Heart right ventricle (tissue), 16 donors: ENCODE measurements around the gene XYLB. TPM values are rescaled to one million over a fixed set of nuclear protein-coding genes. Genes with fewer than 3 reads are reported as not detected.

ENCODE experiments used
- ATAC-seq, 8 donors: fragments of 200-7000 bp; cut with Tn5 transposase; one replicate each; pipeline ENCODE4 v1.9.1; 2020; ENCODE audit warnings: mild to moderate bottlenecking in 8 of 8, moderate library complexity in 8 of 8, moderate number of reproducible peaks in 1 of 8
- DNase-seq, 2 donors: peaks; one replicate each; pipeline ENCODE4 v3.0.0-alpha.2; 2020
- H3K27ac ChIP-seq, 10 donors: fragments of 200-600 bp; sonication (generic) in 2 of 10; one replicate each; pipeline versions ENCODE4 v1.5.0 to v1.8.0; 2020 to 2022; ENCODE audit warnings: mild to moderate bottlenecking in 3 of 10
- H3K27me3 ChIP-seq, 7 donors: fragments of 200-600 bp; one replicate each; pipeline ENCODE4 v1.8.0; 2021 to 2022; ENCODE audit warnings: mild to moderate bottlenecking in 2 of 7
- H3K36me3 ChIP-seq, 9 donors: fragments of 200-600 bp; sonication (generic) in 1 of 9; one replicate each; pipeline versions ENCODE4 v1.5.0 to v1.8.0; 2020 to 2022; ENCODE audit warnings: mild to moderate bottlenecking in 2 of 9
- H3K4me1 ChIP-seq, 9 donors: fragments of 200-600 bp; sonication (generic) in 1 of 9; one replicate each; pipeline versions ENCODE4 v1.5.0 to v1.8.0; 2020 to 2022; ENCODE audit warnings: mild to moderate bottlenecking in 4 of 9
- H3K4me3 ChIP-seq, 10 donors: fragments of 200-600 bp; sonication (generic) in 2 of 10; one replicate each; pipeline versions ENCODE4 v1.5.0 to v1.8.0; 2020 to 2022; ENCODE audit warnings: mild to moderate bottlenecking in 7 of 10, moderate library complexity in 2 of 10
- H3K9me3 ChIP-seq, 11 donors: fragments of 200-600 bp in 10 of 11; sonication (generic) in 2 of 11; one replicate each; pipeline versions ENCODE4 v1.5.0 to v1.8.0; 2013 to 2022; ENCODE audit warnings: mild to moderate bottlenecking in 2 of 11, control low read depth in 1 of 11, moderate library complexity in 1 of 11
- CTCF ChIP-seq, 9 donors: fragments of 200-600 bp; sonication (generic) in 2 of 9; IDR thresholded peaks; one replicate each; pipeline versions ENCODE4 v1.5.0 to v1.8.0; 2021 to 2022; ENCODE audit warnings: antibody characterized with exemption in 9 of 9, mild to moderate bottlenecking in 5 of 9, moderate library complexity in 1 of 9
- WGBS, 2 donors: extraction: QIAGEN DNeasy Blood & Tissue Kit; methylation state at CpG; one replicate each; pipeline ENCODE4 v1.1.7; 2013; ENCODE audit warnings: inconsistent platforms in 1 of 2; 5-methylcytosine and 5-hydroxymethylcytosine counted together
- intact Hi-C, 10 donors: fragments of 100-400 bp; cut with DNase I; formaldehyde crosslinking; loops; one replicate each; pipeline versions ENCODE4 v1.11.1 to v1.14.2; 2022
- polyA plus RNA-seq, 2 donors: library from polyadenylated mRNA; stranded (reverse); fragments of 200-250 nt; gene quantifications; one replicate each; pipeline ENCODE4 v1.2.3, GENCODE V29; 2013
- total RNA-seq, 10 donors: library from RNA; stranded (reverse); fragmentation: NEBNext Ultra II Directional in 3 of 10; extraction: Animal tissue kit (Norgen Biotek cat#: 25700) in 3 of 10; gene quantifications; one replicate each; pipeline versions ENCODE4 v1.2.1 to v1.2.4, GENCODE V29; 2021 to 2023
- donor health status: Arrhythmogenic right ventricular cardiomyopathy.
- donor health status: ischemic (EF 13 %, LVEDD 7.1; RV severe dilation, severe dysfunction).
- donor health status: healthy with polysubstance abuse.
- donor health status: DM: no; HTN: yes; CAD: no.
- donor health status: DM: no; HTN: no; CAD: no.
- donor health status: ischemic (EF 25% LVEDD 6.9; RV normal size, moderate dysfunction).
- donor health status: ischemic (EF 25% LVEDD 5.7; RV mildly dilated, moderate dysfunction).
- donor health status: healthy.
- donor health status: DM: yes; HTN: yes; CAD: no.
- donor health status: Ischemic cardiomyopathy.
- donor health status: ischemic (EF 35%, LVEDD 5.7; RV mildly dilated, moderate dysfunction).
- donor health status: nonischemic (EF 11% LVEDD 7.7; RV severe dilation, severe dysfunction).
- donor health status: DM: yes; HTN: yes; CAD: no.
- donor health status: PGD.
- donor health status: ischemic (EF 29% LVEDD 5.4; RV normal size, mild dysfunction).
- donor health status: nonischemic (EF 23%, LVEDD 6.1; RV moderate dilation, normal function).

The XYLB gene
- total and polyA plus RNA-seq, 12 donors: 0.22 to 1.7 (median 0.67) TPM

- Histone ChIP-seq H3K4me3 (no peak overlapping the region), H3K27me3 (no peaks in the 10 kb centered on the region), H3K27ac (no peak overlapping the region), H3K9me3 (peaks cover 0 to 6% (median 0%) of the 10 kb centered on the region in 11 donors), H3K36me3 (peaks cover 0 to 33% (median 0%) of the 10 kb centered on the region in 9 donors), H3K4me1 (no peaks in the 10 kb centered on the region)
- intact Hi-C loops: no loop called here
- ATAC-seq (no peak), DNase-seq (no peak)
- 95 to 96% methylated on average over 13 of the region's 13 CpGs for WGBS, 2 donors
- TF ChIP-seq CTCF (IDR thresholded peaks at IDR 0.05): no peak
Observed at GRCh38 chr3:38365469-38366062, 19.0 kb downstream of the XYLB start.

GRCh38 chr3:38366082-38366481 lies 19.5 kb downstream of the XYLB start:
- peaks cover 0 to 34% (median 0%) of the 10 kb centered on the region in 9 donors for H3K36me3 ChIP-seq
- ATAC-seq: no peak

GRCh38 chr3:38367779-38368178 lies 21.2 kb downstream of the XYLB start:
- WGBS, 2 donors: 79 to 86% methylated on average over 3 of the region's 3 CpGs
- Histone ChIP-seq H3K4me1 (no peaks in the 10 kb centered on the region), H3K27me3 (no peaks in the 10 kb centered on the region), H3K4me3 (no peak overlapping the region), H3K36me3 (peaks cover 0 to 33% (median 0%) of the 10 kb centered on the region in 9 donors), H3K9me3 (peaks cover 0 to 6% (median 0%) of the 10 kb centered on the region in 11 donors), H3K27ac (no peak overlapping the region)
- ATAC-seq: no peak
- intact Hi-C loops: no loop called here
- no peak for TF ChIP-seq CTCF (IDR thresholded peaks at IDR 0.05)
- no peak for DNase-seq

More at GRCh38 chr3:38366082-38366481, 19.5 kb downstream of the XYLB start:
- no peak for TF ChIP-seq CTCF (IDR thresholded peaks at IDR 0.05)
- no peak overlapping the region for H3K4me3 ChIP-seq
- H3K27me3 ChIP-seq: no peaks in the 10 kb centered on the region
- H3K9me3 ChIP-seq: peaks cover 0 to 6% (median 0%) of the 10 kb centered on the region in 11 donors
- no peak for DNase-seq
- no peak overlapping the region for H3K27ac ChIP-seq
- H3K4me1 ChIP-seq: no peaks in the 10 kb centered on the region
- intact Hi-C loops: no loop called here
- whole genome bisulfite sequencing, 2 donors: 89 to 90% methylated on average over 3 of the region's 3 CpGs

- no peaks in the 10 kb centered on the region for H3K27me3 ChIP-seq
- intact Hi-C loops: no loop called here
- peaks cover 0 to 6% (median 0%) of the 10 kb centered on the region in 11 donors for H3K9me3 ChIP-seq
- no peaks in the 10 kb centered on the region for H3K4me1 ChIP-seq
- peaks cover 0 to 36% (median 0%) of the 10 kb centered on the region in 9 donors for H3K36me3 ChIP-seq
- 86 to 87% methylated on average over 5 of the region's 5 CpGs for WGBS, 2 donors
- no peak for ATAC-seq
- H3K27ac ChIP-seq: no peak overlapping the region
- no peak overlapping the region for H3K4me3 ChIP-seq
- no peak for DNase-seq
- no peak for TF ChIP-seq CTCF (IDR thresholded peaks at IDR 0.05)
Observed at GRCh38 chr3:38368238-38368637, 21.7 kb downstream of the XYLB start.
